Occipital lobe (tissue), 2 donors: ENCODE data around the gene RPL36A. TPM values are rescaled to one million over a fixed set of nuclear protein-coding genes. Genes with fewer than 3 reads are reported as not detected.

Source experiments
- DNase-seq: peaks from one replicate; lab custom pipeline; 2025; lab: John Stamatoyannopoulos, UW
- total RNA-seq: library from RNA; depleted of rRNA; stranded (reverse); fragments of >200 nt; gene quantifications from one replicate; pipeline ENCODE4 v1.2.3, GENCODE V29; 2014

Gene RPL36A
- total RNA-seq, 1 donor from 2014 or later, result 287 TPM

DNA sequence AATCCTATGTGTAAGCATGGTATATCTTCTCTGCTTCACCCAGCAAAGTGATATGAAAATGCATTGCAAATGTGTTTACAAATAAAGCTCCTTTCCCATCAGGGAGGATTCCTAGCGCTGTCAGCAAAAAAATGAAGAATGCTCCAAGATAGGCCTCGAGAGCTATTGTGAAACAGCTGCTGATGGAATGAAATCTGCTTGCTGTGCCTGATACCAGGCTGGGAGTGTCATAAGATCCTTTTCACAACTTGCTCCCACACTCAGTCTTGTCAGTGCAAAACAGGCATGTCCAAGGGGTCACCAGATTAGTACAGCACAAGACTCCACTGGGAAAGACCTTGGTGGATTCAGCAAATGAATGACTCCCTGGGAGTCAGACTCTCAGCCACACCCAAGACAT, 51.3 kb downstream of the RPL36A start:
- DNase-seq, result no peak

Other genes with a start within 250 kb of the RPL36A start
- gene DRP2, start 171.2 kb upstream of the RPL36A start, total RNA-seq, result 4.2 TPM
- 0.16 TPM for gene TAF7L, start 99.7 kb upstream of the RPL36A start, total RNA-seq
- 5.6 TPM for gene TIMM8A, start 42.3 kb upstream of the RPL36A start, total RNA-seq
- 0.94 TPM for gene BTK, start 4.8 kb upstream of the RPL36A start, total RNA-seq
- gene GLA, start 16.9 kb downstream of the RPL36A start, total RNA-seq, result 20.7 TPM
- 92.5 TPM for gene HNRNPH2, start 17.2 kb downstream of the RPL36A start, total RNA-seq
- 14.5 TPM for gene ARMCX4, start 94.4 kb downstream of the RPL36A start, total RNA-seq
- 118 TPM for gene ARMCX1, start 159.5 kb downstream of the RPL36A start, total RNA-seq
- 19.7 TPM for gene ARMCX6, start 227.0 kb downstream of the RPL36A start, total RNA-seq
- gene ARMCX3, start 232.1 kb downstream of the RPL36A start, total RNA-seq, result 70.7 TPM